WTC11 (cell line): ENCODE data around the gene WDR3.

Experiments
- CTCF ChIP-seq: fragments of 200-600 bp; IDR thresholded peaks from 2 replicates; pipeline ENCODE4 v1.8.0; 2022; ENCODE audit warnings: antibody characterized with exemption
- TF ChIP-seq, protein P1 (sequence below): sonication (generic); formaldehyde crosslinking; IDR thresholded peaks from 2 replicates; pipeline ENCODE4 v1.8.0; 2022; ENCODE audit warnings: mild to moderate bottlenecking, missing genetic modification reagents

- no peak for TF ChIP-seq CTCF
- TF ChIP-seq, protein P1, sequence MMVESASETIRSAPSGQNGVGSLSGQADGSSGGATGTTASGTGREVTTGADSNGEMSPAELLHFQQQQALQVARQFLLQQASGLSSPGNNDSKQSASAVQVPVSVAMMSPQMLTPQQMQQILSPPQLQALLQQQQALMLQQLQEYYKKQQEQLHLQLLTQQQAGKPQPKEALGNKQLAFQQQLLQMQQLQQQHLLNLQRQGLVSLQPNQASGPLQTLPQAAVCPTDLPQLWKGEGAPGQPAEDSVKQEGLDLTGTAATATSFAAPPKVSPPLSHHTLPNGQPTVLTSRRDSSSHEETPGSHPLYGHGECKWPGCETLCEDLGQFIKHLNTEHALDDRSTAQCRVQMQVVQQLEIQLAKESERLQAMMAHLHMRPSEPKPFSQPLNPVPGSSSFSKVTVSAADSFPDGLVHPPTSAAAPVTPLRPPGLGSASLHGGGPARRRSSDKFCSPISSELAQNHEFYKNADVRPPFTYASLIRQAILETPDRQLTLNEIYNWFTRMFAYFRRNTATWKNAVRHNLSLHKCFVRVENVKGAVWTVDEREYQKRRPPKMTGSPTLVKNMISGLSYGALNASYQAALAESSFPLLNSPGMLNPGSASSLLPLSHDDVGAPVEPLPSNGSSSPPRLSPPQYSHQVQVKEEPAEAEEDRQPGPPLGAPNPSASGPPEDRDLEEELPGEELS: no peak
Observed at GRCh38 chr1:117886101-117886795, 43.3 kb upstream of the WDR3 start.
